HG02970 (cell line): ENCODE measurements around the gene MAN1A1.
"Not testable (repeated sequence)": the region's sequence is repeated elsewhere in the genome, so short reads cannot be mapped to it uniquely, and the experiment has no call there.

Experiments used
- ATAC-seq: cut with Tn5 transposase; IDR thresholded peaks from one replicate; pipeline ENCODE4 v1.9.1; 2021; ENCODE audit warnings: mild to moderate bottlenecking, moderate library complexity, moderate number of reproducible peaks; ENCODE audit not compliant: unreplicated experiment, low FRiP score

MAN1A1 gene

DNA sequence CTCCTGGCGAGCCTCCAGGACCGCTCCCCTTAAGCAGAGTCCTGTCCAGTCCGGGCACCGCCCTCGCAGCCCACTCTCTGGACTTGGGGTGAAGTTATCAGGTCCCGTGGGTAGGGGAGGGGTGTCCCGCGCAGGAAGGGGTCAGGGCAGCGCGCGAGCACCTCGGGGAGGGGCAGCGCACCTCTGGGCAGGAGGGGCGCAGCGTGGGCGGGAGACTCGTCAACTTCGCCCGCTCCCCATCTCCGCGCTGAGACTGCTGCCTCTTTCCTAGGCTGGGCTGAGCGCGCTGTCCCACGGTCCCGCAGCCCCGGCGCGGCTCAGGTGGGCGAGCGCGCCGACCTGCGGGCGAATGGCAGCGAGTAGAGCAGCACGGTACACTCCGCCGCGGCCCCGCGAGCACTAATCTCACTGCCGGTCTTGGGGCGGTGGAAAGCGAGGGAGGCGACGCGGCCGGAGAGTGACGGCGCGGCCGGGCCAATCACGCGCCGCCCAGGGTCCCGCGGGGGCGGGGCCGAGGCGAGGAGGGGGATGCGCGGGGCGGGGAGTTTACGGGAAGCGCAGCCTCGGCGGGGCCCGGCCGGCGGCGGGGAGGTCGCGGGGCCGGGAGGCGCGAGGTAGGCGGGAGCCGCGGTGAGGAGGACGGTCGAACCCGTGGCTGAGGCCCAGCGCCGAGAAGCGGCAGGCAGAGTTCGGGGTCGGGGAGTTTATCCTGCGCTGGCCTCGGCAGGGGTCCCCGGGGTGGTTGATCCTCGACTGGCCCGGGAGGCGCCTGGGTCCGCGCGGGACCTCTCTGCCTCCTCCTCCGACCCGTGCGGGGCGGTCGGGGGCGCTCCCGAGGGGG, at the start of gene MAN1A1:
TSS of gene MAN1A1 (minus strand) at position 401 of the 841 bp plus-strand sequence. CDS start 696 bp downstream, outside the sequence.
- peak; percentile 82 for ATAC-seq

DNA sequence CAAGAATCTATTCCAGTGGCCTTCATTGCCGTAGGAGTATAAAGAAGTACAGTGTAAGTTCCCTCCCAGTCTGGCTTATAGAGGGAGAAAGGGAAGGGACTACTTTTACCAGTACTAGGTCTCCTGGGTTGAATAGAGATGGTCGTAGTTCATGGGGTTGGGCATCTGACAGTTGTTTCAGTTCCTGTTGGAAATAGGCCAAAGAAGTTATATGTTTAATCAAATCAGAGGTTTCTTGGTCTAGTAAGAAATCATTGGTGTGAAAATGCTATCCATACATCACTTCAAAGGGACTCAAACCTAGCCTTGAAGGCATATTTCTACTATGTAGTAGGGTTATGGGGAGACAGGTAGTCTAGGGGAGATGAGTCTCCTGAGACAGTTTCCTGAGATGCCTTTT, 45.6 kb upstream of the MAN1A1 start:
- ATAC-seq: no peak

DNA sequence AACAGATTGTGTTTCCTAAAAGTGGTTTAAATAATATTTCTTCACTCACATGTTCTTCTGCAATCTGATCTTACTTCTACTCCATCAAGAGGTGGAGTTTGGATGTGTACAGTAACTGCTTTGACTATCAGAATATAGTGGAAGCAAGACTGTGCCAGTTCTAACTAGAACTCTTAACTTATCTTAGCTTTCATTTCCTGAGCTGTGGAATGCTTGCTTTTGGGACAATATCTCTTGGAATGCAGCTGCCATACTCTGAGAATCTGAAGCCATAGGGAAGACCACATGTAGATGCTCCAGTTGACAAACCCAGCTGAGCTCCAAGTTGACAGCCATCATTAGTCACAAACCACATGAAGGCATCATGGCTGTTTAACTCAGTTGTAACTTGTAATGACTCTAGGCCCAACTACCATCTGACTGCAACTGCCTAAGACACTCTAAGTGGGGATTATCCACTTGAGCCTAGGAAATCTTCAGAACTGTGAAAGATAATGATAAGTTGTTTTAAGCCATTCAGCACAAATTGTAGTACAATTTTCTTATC, 40.8 kb upstream of the MAN1A1 start:
- no peak for ATAC-seq

DNA sequence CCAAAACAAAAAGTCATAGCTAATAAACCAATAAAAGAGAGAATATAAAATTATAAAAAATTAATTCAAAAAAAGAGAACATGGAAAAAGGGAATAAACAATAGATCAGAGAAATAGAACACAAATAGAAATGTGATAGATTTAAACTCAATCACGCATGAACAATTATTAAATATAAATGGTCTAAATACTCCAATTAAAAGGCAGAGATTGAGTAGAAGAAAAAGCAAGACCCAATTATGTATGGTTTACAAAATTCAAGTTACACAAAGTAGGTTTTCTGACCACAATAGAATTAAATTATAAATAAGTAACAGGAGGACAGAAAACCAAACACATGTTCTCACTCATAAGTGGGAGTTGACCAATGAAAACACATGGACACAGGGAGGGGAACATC, 36.4 kb upstream of the MAN1A1 start:
- ATAC-seq: no peak

DNA sequence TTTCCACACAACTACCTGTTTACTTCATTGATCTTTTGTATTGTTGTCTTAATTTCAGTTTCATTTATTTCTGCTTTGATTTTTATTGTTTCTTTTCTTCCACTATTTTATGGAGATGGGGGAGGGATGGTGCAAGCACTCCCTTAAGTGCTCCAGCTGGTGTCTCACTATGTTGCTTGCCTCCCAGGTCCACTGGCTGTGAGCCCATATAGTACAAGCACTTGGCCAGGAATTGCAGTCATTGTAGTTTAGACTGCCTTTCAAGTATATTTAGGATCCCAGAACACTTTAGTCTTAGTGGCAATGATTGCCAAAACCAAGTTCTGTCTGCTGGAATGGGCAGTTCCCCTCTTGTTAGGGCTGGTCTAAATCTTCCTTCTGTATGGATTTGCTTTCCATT, 34.9 kb upstream of the MAN1A1 start:
- no peak for ATAC-seq

DNA sequence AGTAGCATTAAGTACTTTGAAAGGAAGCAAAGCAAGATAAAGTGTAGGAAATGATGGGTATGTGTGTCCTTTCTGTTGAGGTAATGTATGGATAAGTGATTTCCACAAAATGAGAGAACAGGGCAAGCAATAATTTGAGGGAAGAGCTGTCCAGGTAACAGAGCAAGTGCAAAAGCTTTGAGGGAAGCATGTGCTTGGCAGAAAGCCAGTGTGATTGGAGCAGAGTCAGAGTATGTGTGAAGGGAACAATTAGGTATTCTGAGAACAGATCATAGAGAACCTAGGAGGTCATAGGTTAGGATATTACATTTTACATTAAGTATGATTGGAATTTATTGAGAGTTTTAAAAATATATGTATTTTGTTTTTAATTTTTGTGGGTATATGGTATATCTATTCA, 30.2 kb upstream of the MAN1A1 start:
- no peak for ATAC-seq

DNA sequence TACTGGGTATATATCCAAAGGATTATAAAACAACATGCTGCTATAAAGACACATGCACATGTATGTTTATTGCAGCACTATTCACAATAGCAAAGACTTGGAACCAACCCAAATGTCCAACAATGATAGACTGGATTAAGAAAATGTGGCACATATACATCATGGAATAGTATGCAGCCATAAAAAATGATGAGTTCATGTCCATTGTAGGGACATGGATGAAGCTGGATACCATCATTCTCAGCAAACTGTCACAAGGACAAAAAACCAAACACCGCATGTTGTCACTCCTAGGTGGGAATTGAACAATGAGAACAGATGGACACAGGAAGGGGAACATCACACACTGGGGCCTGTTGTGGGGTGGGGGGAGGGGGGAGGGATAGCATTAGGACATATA, 27.5 kb upstream of the MAN1A1 start:
- not testable (repeated sequence) for ATAC-seq

DNA sequence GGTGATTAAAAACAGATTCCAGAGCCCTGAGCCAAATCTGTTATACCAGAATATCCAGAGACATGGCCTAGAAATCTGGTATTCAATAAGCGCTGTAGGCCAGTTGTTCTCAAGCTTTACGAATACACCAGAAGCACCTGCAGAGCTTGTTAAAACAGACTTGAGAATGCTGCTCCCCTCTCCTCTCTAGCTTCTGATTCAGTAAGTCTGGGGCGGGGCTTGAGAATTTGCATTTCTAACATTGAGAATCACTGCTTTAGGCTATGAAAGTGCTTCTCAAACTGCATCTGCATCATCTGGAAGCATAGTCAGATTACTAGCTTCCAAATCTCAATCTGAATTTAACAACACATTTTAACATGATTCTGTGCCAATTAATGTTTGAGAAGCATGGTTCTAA, 20.5 kb upstream of the MAN1A1 start:
- ATAC-seq: no peak

DNA sequence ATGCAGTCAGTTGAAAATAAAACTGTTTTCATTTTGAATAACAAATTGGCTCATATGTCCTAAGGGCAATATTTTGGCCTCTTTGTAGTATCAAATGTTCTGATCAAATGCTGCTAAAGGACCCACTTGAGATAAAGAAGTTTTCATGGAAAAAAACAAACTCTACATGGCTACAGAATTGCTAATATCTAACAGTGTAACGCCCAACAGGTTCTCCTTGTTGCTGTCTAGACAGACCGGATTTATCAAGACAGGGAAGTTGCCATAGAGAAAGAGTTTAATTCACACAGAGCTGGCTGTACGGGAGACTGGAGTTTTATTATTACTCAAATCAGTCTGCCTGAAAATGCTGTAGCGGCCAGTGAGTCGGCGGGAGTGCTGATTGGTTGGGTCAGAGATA, 19.4 kb upstream of the MAN1A1 start:
- ATAC-seq: no peak

DNA sequence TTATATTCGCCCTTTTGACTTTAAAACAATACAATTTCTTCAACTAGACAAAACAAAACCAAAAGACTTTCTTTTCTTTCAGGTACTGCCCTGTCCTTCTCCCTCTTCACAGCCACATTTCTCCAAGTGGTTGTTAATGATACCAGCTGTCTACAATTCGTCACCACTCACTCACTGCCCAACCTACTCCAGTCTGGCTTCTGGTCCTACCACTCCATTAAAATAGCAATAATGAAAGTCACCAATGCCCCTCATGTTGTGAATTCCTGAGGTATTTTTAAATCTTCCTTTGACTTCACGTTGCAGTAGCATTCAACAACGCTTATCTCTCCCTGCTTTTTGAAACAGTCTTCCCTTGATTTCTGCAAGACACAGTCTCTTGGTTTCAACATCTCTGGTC, 11.6 kb upstream of the MAN1A1 start:
- no peak for ATAC-seq

DNA sequence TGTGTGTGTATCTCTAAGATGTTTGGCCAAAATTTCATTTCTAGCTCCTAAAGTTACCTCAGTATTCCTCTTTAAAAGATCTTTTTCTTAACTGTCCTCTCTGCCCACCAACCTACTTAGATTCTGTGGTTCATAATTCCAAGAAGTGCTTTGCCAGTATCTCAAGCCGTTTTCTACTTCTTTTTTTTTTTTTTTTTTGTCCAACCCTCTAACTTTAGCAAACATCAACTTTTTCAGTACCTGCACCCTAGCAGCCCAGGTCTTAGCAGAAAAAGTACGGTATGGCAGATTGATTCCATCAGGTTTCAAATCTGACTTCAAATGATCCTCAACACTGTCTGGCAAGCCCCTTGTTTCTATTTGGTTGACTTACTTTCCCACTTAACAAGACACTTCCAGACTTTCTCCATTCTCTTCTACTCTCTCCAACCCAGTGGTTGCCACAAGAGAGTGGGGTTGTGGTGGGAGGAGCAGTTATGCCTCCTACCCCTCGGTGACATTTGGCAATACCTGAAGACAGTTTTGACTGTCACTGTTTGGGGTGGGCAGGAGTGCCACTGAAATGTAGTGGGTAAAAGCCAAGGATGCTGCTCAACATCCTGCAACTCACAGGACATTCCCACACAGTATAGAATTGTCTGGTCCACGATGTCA, 10.8 kb upstream of the MAN1A1 start:
- no peak for ATAC-seq

DNA sequence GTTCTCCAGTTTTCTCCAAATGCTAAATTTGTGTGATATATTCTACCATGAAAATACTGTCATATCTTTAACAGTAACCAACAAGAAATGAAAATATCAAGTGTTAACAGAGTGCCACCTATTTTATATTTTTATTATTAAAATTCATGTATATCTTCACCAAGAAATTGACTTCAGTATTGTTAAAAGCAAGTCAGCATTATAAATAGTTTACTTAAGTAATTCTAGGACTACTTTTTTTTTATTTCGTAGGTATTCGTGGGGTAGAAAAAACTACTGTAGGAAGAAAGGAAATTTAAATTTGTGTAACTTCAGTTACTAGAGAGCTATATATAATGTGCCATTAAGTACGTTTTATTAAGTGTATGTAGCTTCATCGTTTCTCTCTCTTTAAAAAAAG, 6.3 kb upstream of the MAN1A1 start:
- no peak for ATAC-seq

DNA sequence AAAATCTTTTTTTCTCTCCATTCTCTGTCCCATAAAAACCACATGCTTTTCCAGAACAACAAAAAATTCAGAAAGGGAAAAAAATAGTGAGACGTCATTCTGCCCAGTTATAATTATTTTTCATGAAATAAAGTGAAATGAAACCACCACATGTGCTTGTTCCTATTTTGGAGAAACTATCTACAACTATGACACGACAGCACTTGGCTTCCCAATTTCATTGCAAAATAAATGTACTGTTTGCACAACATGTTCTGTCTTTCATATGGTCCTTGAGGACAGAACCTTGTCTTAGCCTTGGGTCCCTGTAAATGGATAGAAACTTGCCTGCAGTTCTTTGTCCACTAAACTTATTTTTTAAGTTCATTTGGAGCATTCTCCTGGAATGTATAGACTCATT, 5.6 kb upstream of the MAN1A1 start:
- no peak for ATAC-seq

DNA sequence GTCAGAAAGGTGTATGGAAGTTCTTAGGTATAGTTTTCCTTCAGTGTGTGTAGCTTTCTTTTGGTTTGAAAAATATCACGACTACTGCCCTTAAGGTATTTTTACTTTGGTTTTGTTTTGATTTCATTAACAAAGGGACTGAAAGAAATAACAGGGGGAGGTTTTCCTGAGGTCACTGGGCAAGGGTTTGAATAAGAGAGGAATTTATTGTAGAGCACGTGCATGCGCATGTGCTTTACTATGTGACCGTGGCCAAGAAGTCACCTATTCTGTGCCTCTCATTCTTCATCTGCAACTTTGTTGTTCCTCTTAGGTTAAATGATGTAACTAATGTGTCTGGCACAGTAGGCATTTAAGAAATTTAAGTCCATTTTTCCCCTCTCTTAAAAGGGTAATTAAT, 4.1 kb upstream of the MAN1A1 start:
- no peak for ATAC-seq

DNA sequence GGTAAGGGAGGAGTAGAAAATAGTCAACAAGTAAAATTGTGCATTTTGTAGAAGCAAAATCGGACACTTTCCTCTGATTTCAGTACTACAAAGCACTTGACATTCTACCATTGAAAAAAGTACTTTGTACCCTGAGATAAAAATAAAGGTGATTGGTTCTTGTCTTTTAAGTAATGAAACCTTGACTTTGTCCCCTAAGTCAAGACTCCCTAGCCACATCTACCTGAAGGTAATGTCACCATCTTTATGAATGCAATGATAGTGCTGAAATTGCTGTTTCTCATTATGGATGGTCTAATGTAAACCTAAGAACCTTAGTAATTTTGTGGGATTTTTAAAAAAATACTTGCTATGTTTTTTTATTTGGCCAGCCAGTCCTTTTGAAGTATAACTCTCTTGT, 2.4 kb upstream of the MAN1A1 start:
- ATAC-seq: no peak

DNA sequence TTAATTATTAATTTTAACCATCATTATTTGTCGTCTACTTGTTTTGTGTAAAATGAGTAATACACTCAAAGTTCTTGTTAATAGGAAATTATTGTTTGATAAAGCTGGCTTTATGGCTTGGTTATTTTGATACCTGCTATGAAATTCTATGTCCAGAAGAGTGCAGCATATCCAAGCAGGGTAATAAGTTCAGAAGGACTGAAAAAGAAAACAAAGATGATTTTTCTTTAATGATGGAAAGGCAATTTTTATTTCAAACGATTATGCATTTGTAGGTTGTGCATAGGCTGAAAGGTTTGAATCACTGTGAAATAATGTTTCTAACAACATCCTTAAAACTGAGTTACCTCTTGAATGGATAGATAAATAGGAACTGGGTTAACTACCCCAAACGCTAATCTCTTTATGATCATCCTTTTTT, 1.4 kb upstream of the MAN1A1 start:
- no peak for ATAC-seq

DNA sequence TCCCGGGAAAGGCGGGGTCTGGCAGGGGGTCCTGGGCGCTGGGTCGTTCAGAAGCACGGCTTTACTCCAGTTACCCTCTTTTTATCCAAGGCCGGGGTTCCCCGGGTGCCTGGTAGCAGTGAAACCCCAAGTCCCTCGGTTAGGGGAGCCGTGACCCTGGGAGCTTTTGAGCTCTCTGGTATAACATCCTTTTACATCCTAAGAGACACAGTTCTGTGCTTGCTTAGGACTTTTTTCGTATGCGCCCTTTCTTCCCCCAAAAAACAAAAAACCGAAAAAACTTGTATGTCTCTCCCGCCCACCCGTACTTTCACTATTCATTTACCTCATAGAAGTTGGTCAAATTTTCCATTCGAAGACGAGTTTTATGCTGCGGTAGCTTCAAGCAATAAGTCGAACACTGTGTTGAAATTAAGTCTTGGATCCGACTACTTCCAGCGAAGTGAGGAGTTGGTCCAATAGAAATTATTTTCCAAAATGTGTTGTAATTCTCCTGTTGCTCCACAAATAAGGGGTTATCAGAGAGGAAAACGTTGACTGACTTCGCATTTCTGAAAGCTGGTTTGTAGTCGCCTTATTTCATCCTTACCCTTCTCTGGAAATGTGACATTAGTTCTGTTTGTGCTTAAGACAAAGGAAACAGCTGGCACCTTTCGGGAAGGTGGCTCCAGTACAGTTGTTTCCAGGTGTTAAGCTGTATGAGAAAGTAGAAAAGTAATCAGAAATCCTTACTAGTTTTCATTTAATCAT, 816 bp upstream of the MAN1A1 start:
- ATAC-seq: peak; percentile 7

DNA sequence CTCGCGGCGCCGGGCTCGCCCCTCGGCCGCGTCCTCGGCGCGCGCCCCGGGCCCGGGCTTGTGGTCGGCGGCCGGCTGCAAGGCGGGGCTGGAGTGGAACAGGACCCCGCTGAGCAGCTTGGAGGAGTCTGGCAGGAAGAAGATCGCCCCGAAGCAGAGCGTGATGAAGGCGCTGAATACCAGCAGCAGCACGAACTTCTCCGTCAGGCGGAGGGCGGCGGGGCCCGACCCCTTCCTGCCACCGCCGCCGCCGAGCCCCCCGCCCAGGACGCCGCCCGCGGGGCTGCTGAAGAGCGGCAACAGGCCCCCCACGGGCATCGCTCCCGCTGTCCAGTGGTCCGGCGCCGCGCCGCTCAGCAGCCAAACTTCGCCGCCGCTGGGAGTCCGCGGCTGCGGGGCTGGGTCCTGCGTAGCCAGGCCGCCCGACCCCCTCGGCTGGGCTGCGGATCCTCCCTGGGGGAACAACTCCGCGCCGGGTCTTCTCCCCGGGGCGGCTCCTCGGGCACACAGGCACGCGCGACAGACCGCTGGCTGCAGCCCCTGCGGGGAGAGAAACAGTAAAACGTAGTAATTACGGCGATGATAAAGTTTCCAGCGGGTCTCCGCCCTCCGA, 707 bp downstream of the MAN1A1 start:
- ATAC-seq: no peak

DNA sequence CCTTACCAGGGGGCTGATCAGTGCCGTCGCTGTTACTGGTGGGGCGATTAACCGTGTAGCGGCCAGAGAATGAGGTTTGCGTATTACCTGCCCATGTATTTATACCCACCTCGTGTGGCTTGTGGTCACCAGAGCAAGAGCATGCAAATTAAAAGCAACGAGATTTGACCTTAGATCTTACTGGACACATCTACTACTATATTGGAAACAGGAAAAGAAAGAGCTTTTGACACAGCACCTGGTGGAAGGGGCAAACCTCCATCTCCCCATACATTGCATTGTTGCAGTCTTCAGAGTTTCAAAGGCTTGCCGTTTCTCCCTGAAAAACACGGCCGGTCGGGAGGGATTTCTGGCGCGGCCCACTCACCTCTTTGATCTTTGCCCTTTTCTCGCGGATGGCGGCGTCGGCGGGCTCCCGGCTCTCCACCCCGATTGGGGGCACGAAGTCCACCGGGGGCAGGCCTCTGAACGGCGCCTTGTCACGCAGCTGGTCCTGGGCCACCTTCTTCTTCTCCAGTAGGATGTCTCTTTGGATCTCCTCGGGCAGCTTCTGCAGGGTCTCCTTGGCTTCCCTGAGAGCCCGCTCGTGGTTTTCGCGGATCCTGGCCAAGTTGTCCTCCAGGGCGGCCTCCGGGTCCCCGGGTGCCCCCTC, 1.3 kb downstream of the MAN1A1 start:
- no peak for ATAC-seq

DNA sequence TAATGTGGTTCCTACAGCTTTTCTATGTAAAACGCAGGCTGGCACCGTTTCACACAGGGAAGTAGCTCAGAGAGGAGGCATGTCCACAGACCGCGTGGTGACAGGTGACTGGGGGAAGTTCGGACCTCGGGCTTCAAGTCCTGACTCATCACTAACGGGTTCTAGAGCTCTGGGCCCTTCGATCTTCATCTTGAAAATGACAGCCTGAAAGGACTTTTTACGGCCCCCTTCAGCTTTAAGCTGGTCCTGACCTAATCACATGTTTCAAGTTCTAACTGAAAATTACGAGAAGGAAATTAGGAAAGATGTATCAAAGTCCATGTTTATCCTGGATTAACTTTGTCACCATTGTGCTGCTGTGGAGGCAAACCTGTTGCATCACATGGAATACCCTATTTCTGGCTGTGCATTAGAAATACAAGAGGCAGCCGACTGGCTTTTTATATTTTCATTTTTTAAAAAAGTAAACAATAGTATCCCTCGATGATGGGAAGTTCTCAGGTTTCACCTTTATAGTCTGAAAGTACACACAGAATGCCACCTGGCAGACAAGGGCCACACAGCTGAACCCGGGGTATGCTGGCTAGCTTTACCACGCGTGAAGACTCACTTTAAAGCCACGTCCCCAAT, 2.0 kb downstream of the MAN1A1 start:
- ATAC-seq: no peak
